Breast epithelium (tissue), 3 donors: ENCODE measurements around the gene ACVR1B.

Experiments
- POLR2A ChIP-seq: fragments of 450-650 bp; IDR thresholded peaks from one replicate; pipeline ENCODE4 v1.6.1; 2016; ENCODE audit warnings: antibody characterized with exemption, mild to moderate bottlenecking, moderate library complexity
- TF ChIP-seq, protein P1 (sequence below), 3 donors: fragments of 450-650 bp; IDR thresholded peaks; one replicate each; pipeline ENCODE4 v1.5.1; 2016 to 2017; ENCODE audit warnings: antibody characterized with exemption in 3 of 3, mild to moderate bottlenecking in 3 of 3, moderate library complexity in 3 of 3

DNA sequence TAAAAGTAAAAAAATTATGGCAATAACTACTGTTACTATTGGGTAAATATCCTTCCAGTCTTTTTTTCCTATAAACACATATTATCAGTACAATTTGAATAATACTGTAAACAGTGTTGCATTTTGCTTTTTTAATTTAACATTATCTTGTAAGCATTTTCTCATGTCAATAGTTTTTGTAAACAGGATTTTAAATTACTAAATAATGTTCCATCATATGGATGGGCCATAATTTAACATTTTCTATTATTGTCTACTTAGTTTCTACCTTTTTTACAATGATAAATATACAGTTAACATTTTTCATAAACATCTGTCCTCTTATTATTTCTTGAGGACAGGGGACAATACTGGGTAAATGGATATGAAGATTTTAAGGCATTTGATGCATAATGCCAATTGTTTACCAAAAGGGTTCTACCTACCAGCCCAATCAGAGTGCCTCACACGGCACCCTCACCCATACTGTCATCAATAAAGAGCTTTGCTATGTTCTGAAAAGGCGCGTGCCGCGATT lies 759 bp upstream of the ACVR1B start:
- TF ChIP-seq, protein P1, sequence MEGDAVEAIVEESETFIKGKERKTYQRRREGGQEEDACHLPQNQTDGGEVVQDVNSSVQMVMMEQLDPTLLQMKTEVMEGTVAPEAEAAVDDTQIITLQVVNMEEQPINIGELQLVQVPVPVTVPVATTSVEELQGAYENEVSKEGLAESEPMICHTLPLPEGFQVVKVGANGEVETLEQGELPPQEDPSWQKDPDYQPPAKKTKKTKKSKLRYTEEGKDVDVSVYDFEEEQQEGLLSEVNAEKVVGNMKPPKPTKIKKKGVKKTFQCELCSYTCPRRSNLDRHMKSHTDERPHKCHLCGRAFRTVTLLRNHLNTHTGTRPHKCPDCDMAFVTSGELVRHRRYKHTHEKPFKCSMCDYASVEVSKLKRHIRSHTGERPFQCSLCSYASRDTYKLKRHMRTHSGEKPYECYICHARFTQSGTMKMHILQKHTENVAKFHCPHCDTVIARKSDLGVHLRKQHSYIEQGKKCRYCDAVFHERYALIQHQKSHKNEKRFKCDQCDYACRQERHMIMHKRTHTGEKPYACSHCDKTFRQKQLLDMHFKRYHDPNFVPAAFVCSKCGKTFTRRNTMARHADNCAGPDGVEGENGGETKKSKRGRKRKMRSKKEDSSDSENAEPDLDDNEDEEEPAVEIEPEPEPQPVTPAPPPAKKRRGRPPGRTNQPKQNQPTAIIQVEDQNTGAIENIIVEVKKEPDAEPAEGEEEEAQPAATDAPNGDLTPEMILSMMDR (IDR thresholded peaks at IDR 0.05), result no peak
- no peak for TF ChIP-seq POLR2A
